Keratinocyte (primary cell): ENCODE results near the gene METTL25B. TPM values are rescaled to one million over a fixed set of nuclear protein-coding genes. Genes with fewer than 3 reads are reported as not detected.
"Not testable (repeated sequence)": the region's sequence is repeated elsewhere in the genome, so short reads cannot be mapped to it uniquely, and the experiment has no call there.

ENCODE experiments used
- DNase-seq: peaks from one replicate; pipeline ENCODE4 v3.0.0-alpha.2; 2011; ENCODE audit warnings: low read depth, missing footprints, low spot score
- FAIRE-seq: peaks from 2 replicates; lab custom pipeline; 2011; peaks lifted over from hg19 to GRCh38; lab: Jason Lieb, UNC
- H2AFZ ChIP-seq: 2 replicates; pipeline ENCODE4 v1.6.0; 2012; ENCODE audit warnings: low read length, control low read depth, inconsistent platforms; ENCODE audit not compliant: control insufficient read depth
- H3K27ac ChIP-seq: 2 replicates; pipeline ENCODE4 v1.5.1; 2011; ENCODE audit warnings: low read length; ENCODE audit not compliant: control insufficient read depth, insufficient read depth
- H3K27me3 ChIP-seq: 3 replicates; pipeline ENCODE4 v1.6.0; 2011; ENCODE audit warnings: low read length; ENCODE audit not compliant: control insufficient read depth, insufficient read depth; ENCODE audit errors: extremely low read depth
- H3K36me3 ChIP-seq, 2 experiments: 2 replicates in 1 of 2; 3 replicates in 1 of 2; pipeline ENCODE4 v1.5.1; 2011; ENCODE audit warnings: low read length in 2 of 2, mild to moderate bottlenecking in 1 of 2; ENCODE audit not compliant: control insufficient read depth in 2 of 2, insufficient read depth in 2 of 2; ENCODE audit errors: extremely low read depth in 1 of 2
- H3K4me1 ChIP-seq: 3 replicates; pipeline ENCODE4 v1.5.1; 2011; ENCODE audit warnings: low read length; ENCODE audit not compliant: control insufficient read depth, insufficient read depth; ENCODE audit errors: extremely low read depth
- H3K4me2 ChIP-seq: 3 replicates; pipeline ENCODE4 v1.6.0; 2011; ENCODE audit warnings: low read depth, low read length; ENCODE audit not compliant: control insufficient read depth, insufficient read depth; ENCODE audit errors: extremely low read depth
- H3K4me3 ChIP-seq, 3 experiments: fragments of 200-600 bp in 1 of 3; sonication (generic) in 1 of 3; 2 replicates in 2 of 3; 3 replicates in 1 of 3; pipeline ENCODE4 v1.5.1; 2011 to 2016; ENCODE audit warnings: low read length in 3 of 3, mild to moderate bottlenecking in 3 of 3, control low read depth in 2 of 3, inconsistent platforms in 1 of 3, low read depth in 1 of 3, mixed read lengths in 1 of 3, mixed run types in 1 of 3, moderate library complexity in 1 of 3; ENCODE audit not compliant: control insufficient read depth in 2 of 3, insufficient read depth in 2 of 3; ENCODE audit errors: extremely low read depth in 1 of 3
- H3K79me2 ChIP-seq: 2 replicates; pipeline ENCODE4 v1.6.0; 2012; ENCODE audit warnings: low read length; ENCODE audit not compliant: control insufficient read depth, insufficient read depth
- H3K9ac ChIP-seq: 3 replicates; pipeline ENCODE4 v1.6.0; 2011; ENCODE audit warnings: low read length; ENCODE audit not compliant: control insufficient read depth, insufficient read depth; ENCODE audit errors: extremely low read depth
- H3K9me1 ChIP-seq: 3 replicates; pipeline ENCODE4 v1.6.0; 2011; ENCODE audit warnings: low read length; ENCODE audit not compliant: control insufficient read depth, insufficient read depth; ENCODE audit errors: extremely low read depth
- H3K9me3 ChIP-seq: 2 replicates; pipeline ENCODE4 v1.5.1; 2012; ENCODE audit warnings: low read depth, low read length; ENCODE audit not compliant: control insufficient read depth
- H4K20me1 ChIP-seq: 3 replicates; pipeline ENCODE4 v1.6.0; 2011; ENCODE audit warnings: low read length; ENCODE audit not compliant: control insufficient read depth, insufficient read depth; ENCODE audit errors: extremely low read depth
- EZH2 ChIP-seq: IDR thresholded peaks from one replicate; pipeline ENCODE4 v1.6.1; 2012; ENCODE audit warnings: inconsistent platforms, mild to moderate bottlenecking, low read length, moderate library complexity
- dilution Hi-C: fragments of 300-500 bp; cut with MboI; formaldehyde crosslinking; loops from one replicate; pipeline ENCODE4 v1.7.0; 2020; ENCODE audit warnings: low sequenced_read_pairs; ENCODE audit not compliant: extremely low pct_ligation_motif_present
- polyA plus RNA-seq, 5 experiments: library from polyadenylated mRNA; depleted of rRNA in 3 of 5; stranded (reverse) in 3 of 5; stranded (forward) in 1 of 5; unstranded in 1 of 5; fragments of >200 nt; gene quantifications; 1 replicate in 1 of 5; 2 replicates in 3 of 5; 3 replicates in 1 of 5; pipeline versions ENCODE4 v1.2.1 to v1.2.3, GENCODE V29; 2011 to 2012; ENCODE audit warnings: missing spikeins in 2 of 5, low read depth in 1 of 5, low replicate concordance in 1 of 5
- TF ChIP-seq, protein P1 (sequence below), 3 experiments: IDR thresholded peaks in 1 of 3; conservative IDR thresholded peaks in 1 of 3; optimal IDR thresholded peaks in 1 of 3; 2 replicates in 2 of 3; 3 replicates in 1 of 3; pipeline versions ENCODE3 to v1.5.1; 2011; ENCODE audit warnings: low read length in 3 of 3, mild to moderate bottlenecking in 3 of 3, moderate library complexity in 2 of 3, control low read depth in 1 of 3, inconsistent platforms in 1 of 3; ENCODE audit not compliant: insufficient read depth in 2 of 3; ENCODE audit errors: extremely low read depth in 1 of 3

The METTL25B gene
- polyA plus RNA-seq, 1 donor (not counting 4 experiments of a cell fraction or from before 2014, with no cell fraction given): 6.0 TPM

DNA sequence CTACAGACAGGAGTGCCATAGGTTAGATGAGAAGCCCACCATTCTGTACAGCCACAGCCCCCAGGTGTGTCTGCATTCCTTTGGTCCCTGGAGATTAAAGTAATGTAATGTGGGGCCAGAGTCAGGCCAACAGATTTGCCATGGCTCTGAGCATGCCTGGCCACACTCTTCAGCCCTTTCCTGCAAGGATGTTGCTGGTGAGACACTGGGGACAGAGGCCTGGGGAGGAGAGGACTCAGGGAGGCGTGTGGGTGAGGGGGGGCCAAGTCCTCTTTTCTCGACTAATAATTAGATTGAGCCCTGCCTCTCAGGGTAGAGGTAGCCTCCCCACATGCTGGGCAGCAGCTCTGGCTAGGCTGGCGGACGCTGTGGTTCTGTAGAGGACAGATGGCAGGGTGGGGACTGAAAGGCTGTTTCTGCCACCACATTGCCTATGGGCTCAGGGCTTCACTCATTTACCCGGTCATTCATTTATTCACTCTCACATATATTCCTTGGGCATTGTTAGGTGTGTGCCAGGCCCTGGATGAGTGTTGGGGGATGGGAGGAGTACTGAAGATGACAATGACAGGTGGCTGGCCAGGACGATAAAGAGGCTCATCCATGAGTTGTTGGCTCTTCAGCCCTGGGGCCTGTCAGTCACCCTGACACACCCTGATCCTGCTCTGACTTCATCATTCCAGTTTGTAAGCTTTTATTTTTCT, 32.0 kb downstream of the METTL25B start:
- TF ChIP-seq, protein P1, sequence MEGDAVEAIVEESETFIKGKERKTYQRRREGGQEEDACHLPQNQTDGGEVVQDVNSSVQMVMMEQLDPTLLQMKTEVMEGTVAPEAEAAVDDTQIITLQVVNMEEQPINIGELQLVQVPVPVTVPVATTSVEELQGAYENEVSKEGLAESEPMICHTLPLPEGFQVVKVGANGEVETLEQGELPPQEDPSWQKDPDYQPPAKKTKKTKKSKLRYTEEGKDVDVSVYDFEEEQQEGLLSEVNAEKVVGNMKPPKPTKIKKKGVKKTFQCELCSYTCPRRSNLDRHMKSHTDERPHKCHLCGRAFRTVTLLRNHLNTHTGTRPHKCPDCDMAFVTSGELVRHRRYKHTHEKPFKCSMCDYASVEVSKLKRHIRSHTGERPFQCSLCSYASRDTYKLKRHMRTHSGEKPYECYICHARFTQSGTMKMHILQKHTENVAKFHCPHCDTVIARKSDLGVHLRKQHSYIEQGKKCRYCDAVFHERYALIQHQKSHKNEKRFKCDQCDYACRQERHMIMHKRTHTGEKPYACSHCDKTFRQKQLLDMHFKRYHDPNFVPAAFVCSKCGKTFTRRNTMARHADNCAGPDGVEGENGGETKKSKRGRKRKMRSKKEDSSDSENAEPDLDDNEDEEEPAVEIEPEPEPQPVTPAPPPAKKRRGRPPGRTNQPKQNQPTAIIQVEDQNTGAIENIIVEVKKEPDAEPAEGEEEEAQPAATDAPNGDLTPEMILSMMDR (optimal IDR thresholded peaks at IDR 0.05 in 1 of 3, IDR thresholded peaks at IDR 0.05 in 1 of 3, conservative IDR thresholded peaks at IDR 0.05 in 1 of 3; ENCODE audit: extremely low read depth in 1 of 3, insufficient read depth in 2 of 3, low read length in 3 of 3): no peak
- TF ChIP-seq EZH2: no peak
- Histone ChIP-seq H3K9me1 (no peaks in the 10 kb centered on the region), H3K36me3 (no peaks in the 10 kb centered on the region), H3K4me2 (no peak overlapping the region), H3K4me1 (no peaks in the 10 kb centered on the region), H3K9me3 (no peaks in the 10 kb centered on the region), H3K4me3 (no peak overlapping the region), H3K27ac (no peak overlapping the region), H4K20me1 (no peaks in the 10 kb centered on the region), H3K27me3 (no peaks in the 10 kb centered on the region), H2AFZ (no peak overlapping the region), H3K9ac (no peak overlapping the region), H3K79me2 (no peaks in the 10 kb centered on the region)
- dilution Hi-C loops: no loop called here
- DNase-seq (no peak), FAIRE-seq (no peak)

DNA sequence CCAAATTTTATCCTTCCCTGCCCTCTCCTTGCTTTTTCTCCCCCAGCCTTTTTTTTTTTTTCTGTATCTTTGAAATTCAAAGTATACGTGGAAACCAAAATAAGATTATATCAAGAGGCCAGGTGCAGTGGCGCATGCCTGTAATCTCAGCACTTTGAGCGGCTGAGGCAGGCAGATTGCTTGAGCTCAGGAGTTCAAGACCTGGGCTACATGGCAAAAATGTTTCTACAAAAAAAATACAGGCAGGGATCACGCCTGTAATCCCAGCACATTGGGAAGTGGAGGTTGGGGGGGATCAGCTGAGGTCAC, 32.5 kb downstream of the METTL25B start:
- H2AFZ ChIP-seq: no peak overlapping the region
- H3K4me3 ChIP-seq: no peak overlapping the region
- no peaks in the 10 kb centered on the region for H3K36me3 ChIP-seq
- no peak overlapping the region for H3K27ac ChIP-seq
- H3K9ac ChIP-seq: no peak overlapping the region
- no peaks in the 10 kb centered on the region for H3K9me1 ChIP-seq
- no peaks in the 10 kb centered on the region for H3K27me3 ChIP-seq
- FAIRE-seq (no peak), DNase-seq (no peak)
- peaks cover 2% of the 10 kb centered on the region for H3K4me1 ChIP-seq
- TF ChIP-seq EZH2: no peak
- TF ChIP-seq, protein P1 (optimal IDR thresholded peaks at IDR 0.05 in 1 of 3, IDR thresholded peaks at IDR 0.05 in 1 of 3, conservative IDR thresholded peaks at IDR 0.05 in 1 of 3; ENCODE audit: extremely low read depth in 1 of 3, insufficient read depth in 2 of 3, low read length in 3 of 3): no peak
- H3K79me2 ChIP-seq: no peaks in the 10 kb centered on the region
- no peaks in the 10 kb centered on the region for H4K20me1 ChIP-seq
- H3K9me3 ChIP-seq: no peaks in the 10 kb centered on the region
- dilution Hi-C loops: no loop called here
- no peak overlapping the region for H3K4me2 ChIP-seq

DNA sequence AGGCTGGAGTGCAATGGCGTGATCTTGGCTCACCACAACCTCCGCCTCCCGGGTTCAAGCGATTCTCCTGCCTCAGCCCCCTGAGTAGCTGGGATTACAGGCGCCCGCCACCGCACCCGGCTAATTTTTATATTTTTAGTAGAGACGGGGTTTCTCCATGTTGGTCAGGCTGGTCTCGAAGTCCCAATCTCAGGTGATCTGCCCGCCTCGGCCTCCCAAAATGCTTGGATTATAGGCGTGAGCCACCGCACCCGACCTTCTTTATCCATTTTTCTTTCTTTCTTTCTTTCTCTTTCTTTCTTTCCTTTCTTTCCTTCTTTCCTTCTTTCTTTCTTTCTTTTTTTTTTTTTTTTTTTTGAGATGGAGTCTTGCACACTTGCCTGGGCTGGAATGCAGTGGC, 36.9 kb downstream of the METTL25B start:
- H2AFZ ChIP-seq, H3K27ac ChIP-seq, H3K4me2 ChIP-seq, DNase-seq, H3K9ac ChIP-seq, FAIRE-seq, dilution Hi-C loops, H3K4me3 ChIP-seq, H3K36me3 ChIP-seq, H3K9me3 ChIP-seq, H3K9me1 ChIP-seq, H4K20me1 ChIP-seq, H3K27me3 ChIP-seq: not testable (repeated sequence)
- H3K79me2 ChIP-seq: peaks cover 28% of the 10 kb centered on the region
- H3K4me1 ChIP-seq: peaks cover 15% of the 10 kb centered on the region
